Keratinocyte (primary cell): ENCODE measurements around the gene B3GLCT. TPM values are rescaled to one million over a fixed set of nuclear protein-coding genes. Genes with fewer than 3 reads are reported as not detected.

Experiments used
- DNase-seq: peaks from one replicate; pipeline ENCODE4 v3.0.0-alpha.2; 2011; ENCODE audit warnings: low read depth, missing footprints, low spot score
- FAIRE-seq: peaks from 2 replicates; lab custom pipeline; 2011; peaks lifted over from hg19 to GRCh38; lab: Jason Lieb, UNC
- H2AFZ ChIP-seq: 2 replicates; pipeline ENCODE4 v1.6.0; 2012; ENCODE audit warnings: low read length, control low read depth, inconsistent platforms; ENCODE audit not compliant: control insufficient read depth
- H3K27ac ChIP-seq: 2 replicates; pipeline ENCODE4 v1.5.1; 2011; ENCODE audit warnings: low read length; ENCODE audit not compliant: control insufficient read depth, insufficient read depth
- H3K27me3 ChIP-seq: 3 replicates; pipeline ENCODE4 v1.6.0; 2011; ENCODE audit warnings: low read length; ENCODE audit not compliant: control insufficient read depth, insufficient read depth; ENCODE audit errors: extremely low read depth
- H3K36me3 ChIP-seq, 2 experiments: 2 replicates in 1 of 2; 3 replicates in 1 of 2; pipeline ENCODE4 v1.5.1; 2011; ENCODE audit warnings: low read length in 2 of 2, mild to moderate bottlenecking in 1 of 2; ENCODE audit not compliant: control insufficient read depth in 2 of 2, insufficient read depth in 2 of 2; ENCODE audit errors: extremely low read depth in 1 of 2
- H3K4me1 ChIP-seq: 3 replicates; pipeline ENCODE4 v1.5.1; 2011; ENCODE audit warnings: low read length; ENCODE audit not compliant: control insufficient read depth, insufficient read depth; ENCODE audit errors: extremely low read depth
- H3K4me2 ChIP-seq: 3 replicates; pipeline ENCODE4 v1.6.0; 2011; ENCODE audit warnings: low read depth, low read length; ENCODE audit not compliant: control insufficient read depth, insufficient read depth; ENCODE audit errors: extremely low read depth
- H3K4me3 ChIP-seq, 3 experiments: fragments of 200-600 bp in 1 of 3; sonication (generic) in 1 of 3; 2 replicates in 2 of 3; 3 replicates in 1 of 3; pipeline ENCODE4 v1.5.1; 2011 to 2016; ENCODE audit warnings: low read length in 3 of 3, mild to moderate bottlenecking in 3 of 3, control low read depth in 2 of 3, inconsistent platforms in 1 of 3, low read depth in 1 of 3, mixed read lengths in 1 of 3, mixed run types in 1 of 3, moderate library complexity in 1 of 3; ENCODE audit not compliant: control insufficient read depth in 2 of 3, insufficient read depth in 2 of 3; ENCODE audit errors: extremely low read depth in 1 of 3
- H3K79me2 ChIP-seq: 2 replicates; pipeline ENCODE4 v1.6.0; 2012; ENCODE audit warnings: low read length; ENCODE audit not compliant: control insufficient read depth, insufficient read depth
- H3K9ac ChIP-seq: 3 replicates; pipeline ENCODE4 v1.6.0; 2011; ENCODE audit warnings: low read length; ENCODE audit not compliant: control insufficient read depth, insufficient read depth; ENCODE audit errors: extremely low read depth
- H3K9me1 ChIP-seq: 3 replicates; pipeline ENCODE4 v1.6.0; 2011; ENCODE audit warnings: low read length; ENCODE audit not compliant: control insufficient read depth, insufficient read depth; ENCODE audit errors: extremely low read depth
- H3K9me3 ChIP-seq: 2 replicates; pipeline ENCODE4 v1.5.1; 2012; ENCODE audit warnings: low read depth, low read length; ENCODE audit not compliant: control insufficient read depth
- H4K20me1 ChIP-seq: 3 replicates; pipeline ENCODE4 v1.6.0; 2011; ENCODE audit warnings: low read length; ENCODE audit not compliant: control insufficient read depth, insufficient read depth; ENCODE audit errors: extremely low read depth
- CTCF ChIP-seq, 3 experiments: IDR thresholded peaks in 1 of 3; conservative IDR thresholded peaks in 1 of 3; optimal IDR thresholded peaks in 1 of 3; 2 replicates in 2 of 3; 3 replicates in 1 of 3; pipeline versions ENCODE3 to v1.5.1; 2011; ENCODE audit warnings: low read length in 3 of 3, mild to moderate bottlenecking in 3 of 3, moderate library complexity in 2 of 3, control low read depth in 1 of 3, inconsistent platforms in 1 of 3; ENCODE audit not compliant: insufficient read depth in 2 of 3; ENCODE audit errors: extremely low read depth in 1 of 3
- EZH2 ChIP-seq: IDR thresholded peaks from one replicate; pipeline ENCODE4 v1.6.1; 2012; ENCODE audit warnings: inconsistent platforms, mild to moderate bottlenecking, low read length, moderate library complexity
- dilution Hi-C: fragments of 300-500 bp; cut with MboI; formaldehyde crosslinking; loops from one replicate; pipeline ENCODE4 v1.7.0; 2020; ENCODE audit warnings: low sequenced_read_pairs; ENCODE audit not compliant: extremely low pct_ligation_motif_present
- polyA plus RNA-seq, 5 experiments: library from polyadenylated mRNA; depleted of rRNA in 3 of 5; stranded (reverse) in 3 of 5; stranded (forward) in 1 of 5; unstranded in 1 of 5; fragments of >200 nt; gene quantifications; 1 replicate in 1 of 5; 2 replicates in 3 of 5; 3 replicates in 1 of 5; pipeline versions ENCODE4 v1.2.1 to v1.2.3, GENCODE V29; 2011 to 2012; ENCODE audit warnings: missing spikeins in 2 of 5, low read depth in 1 of 5, low replicate concordance in 1 of 5

Gene B3GLCT
- polyA plus RNA-seq, 1 donor (not counting 4 experiments of a cell fraction or from before 2014, with no cell fraction given), result 4.4 TPM

GRCh38 chr13:31314961-31315360 lies 115.2 kb downstream of the B3GLCT start:
- Histone ChIP-seq H3K9me3 (peaks cover 1% of the 10 kb centered on the region), H4K20me1 (no peaks in the 10 kb centered on the region), H2AFZ (no peak overlapping the region), H3K9me1 (no peaks in the 10 kb centered on the region), H3K4me3 (no peak overlapping the region), H3K27ac (no peak overlapping the region), H3K4me2 (no peak overlapping the region), H3K36me3 (no peaks in the 10 kb centered on the region), H3K79me2 (no peaks in the 10 kb centered on the region), H3K4me1 (peaks cover 3% of the 10 kb centered on the region), H3K27me3 (no peaks in the 10 kb centered on the region), H3K9ac (no peak overlapping the region)
- dilution Hi-C loops, result no loop called here
- TF ChIP-seq EZH2, result no peak
- TF ChIP-seq CTCF (optimal IDR thresholded peaks at IDR 0.05 in 1 of 3, IDR thresholded peaks at IDR 0.05 in 1 of 3, conservative IDR thresholded peaks at IDR 0.05 in 1 of 3; ENCODE audit: extremely low read depth in 1 of 3, insufficient read depth in 2 of 3, low read length in 3 of 3), result no peak
- no peak for DNase-seq
- FAIRE-seq, result no peak

GRCh38 chr13:31320946-31321345 lies 121.2 kb downstream of the B3GLCT start:
- no peak for TF ChIP-seq EZH2
- no peak for TF ChIP-seq CTCF (optimal IDR thresholded peaks at IDR 0.05 in 1 of 3, IDR thresholded peaks at IDR 0.05 in 1 of 3, conservative IDR thresholded peaks at IDR 0.05 in 1 of 3; ENCODE audit: extremely low read depth in 1 of 3, insufficient read depth in 2 of 3, low read length in 3 of 3)
- no peaks in the 10 kb centered on the region for H3K9me1 ChIP-seq
- no peak overlapping the region for H2AFZ ChIP-seq
- DNase-seq (no peak), FAIRE-seq (no peak)
- no peak overlapping the region for H3K27ac ChIP-seq
- H3K27me3 ChIP-seq, result no peaks in the 10 kb centered on the region
- H3K79me2 ChIP-seq, result no peaks in the 10 kb centered on the region
- no peak overlapping the region for H3K9ac ChIP-seq
- H3K4me1 ChIP-seq, result no peaks in the 10 kb centered on the region
- H3K36me3 ChIP-seq, result peaks cover 0 to 1% of the 10 kb centered on the region in 2 experiments
- dilution Hi-C loops, result no loop called here
- H3K9me3 ChIP-seq, result no peaks in the 10 kb centered on the region
- H4K20me1 ChIP-seq, result no peaks in the 10 kb centered on the region
- H3K4me3 ChIP-seq, result no peak overlapping the region
- H3K4me2 ChIP-seq, result no peak overlapping the region
